Sigmoid colon (tissue), 7 donors: ENCODE measurements around the gene ERG28. TPM values are rescaled to one million over a fixed set of nuclear protein-coding genes. Genes with fewer than 3 reads are reported as not detected.

Experiments
- DNase-seq: peaks from one replicate; pipeline ENCODE4 v3.0.0-alpha.2; 2019
- H3K27ac ChIP-seq, 4 donors: fragments of 200-600 bp; sonication (generic); one replicate each; pipeline ENCODE4 v1.5.1; 2016 to 2019; ENCODE audit warnings: mild to moderate bottlenecking in 1 of 4
- H3K27me3 ChIP-seq, 3 donors: fragments of 200-600 bp; sonication (generic); one replicate each; pipeline ENCODE4 v1.5.1; 2019; ENCODE audit warnings: mild to moderate bottlenecking in 1 of 3
- H3K36me3 ChIP-seq, 4 donors: fragments of 200-600 bp; sonication (generic); one replicate each; pipeline ENCODE4 v1.5.1; 2016 to 2019
- H3K4me1 ChIP-seq, 4 donors: fragments of 200-600 bp; sonication (generic); one replicate each; pipeline ENCODE4 v1.5.1; 2017 to 2019
- H3K4me3 ChIP-seq, 4 donors: fragments of 200-600 bp; sonication (generic); one replicate each; pipeline ENCODE4 v1.5.1; 2017 to 2019; ENCODE audit warnings: mild to moderate bottlenecking in 2 of 4, moderate library complexity in 1 of 4
- H3K9me3 ChIP-seq, 4 donors: fragments of 200-600 bp in 3 of 4; sonication (generic) in 3 of 4; one replicate each; pipeline versions ENCODE4 v1.5.1 to v1.6.1; 2013 to 2019
- CTCF ChIP-seq, 4 experiments: fragments of 450-650 bp in 3 of 4; fragments of 200-600 bp in 1 of 4; IDR thresholded peaks; one replicate each; pipeline ENCODE4 v1.5.1; 2016 to 2019; ENCODE audit warnings: antibody characterized with exemption in 4 of 4, mild to moderate bottlenecking in 3 of 4, moderate library complexity in 2 of 4
- EP300 ChIP-seq, 4 donors: sonication (generic); formaldehyde crosslinking; IDR thresholded peaks; one replicate each; pipeline ENCODE4 v1.6.1; 2017; ENCODE audit warnings: antibody characterized with exemption in 4 of 4
- POLR2A ChIP-seq, 2 donors: fragments of 450-650 bp; IDR thresholded peaks; one replicate each; pipeline ENCODE4 v1.6.1; 2016; ENCODE audit warnings: antibody characterized with exemption in 2 of 2, mild to moderate bottlenecking in 2 of 2, moderate library complexity in 2 of 2
- POLR2AphosphoS5 ChIP-seq, 4 donors: sonication (generic); formaldehyde crosslinking; IDR thresholded peaks; one replicate each; pipeline ENCODE4 v1.6.1; 2017; ENCODE audit warnings: antibody characterized with exemption in 4 of 4
- WGBS, 2 donors: extraction: QIAGEN DNeasy Blood & Tissue Kit; methylation state at CpG; one replicate each; pipeline ENCODE4 v1.1.7; 2013; 5-methylcytosine and 5-hydroxymethylcytosine counted together
- intact Hi-C: fragments of 100-400 bp; cut with DNase I; formaldehyde crosslinking; loops from one replicate; pipeline ENCODE4 v1.15.1; 2023
- polyA plus RNA-seq, 3 donors: library from polyadenylated mRNA; stranded (reverse); fragments of 200-250 nt; gene quantifications; one replicate each; pipeline ENCODE4 v1.2.3, GENCODE V29; 2013
- total RNA-seq, 4 donors: library from RNA; depleted of rRNA; stranded (reverse); fragments of >200 nt; gene quantifications; one replicate each; pipeline ENCODE4 v1.1.0, GENCODE V29; 2016
- donor health status: healthy with polysubstance abuse.
- donor health status: Bipolar disorder and iron deficiency.
- donor health status: healthy.

ERG28 gene
- total and polyA plus RNA-seq, 7 donors, result 5.0 to 25.3 (median 8.9) TPM

- Histone ChIP-seq H3K27me3 (no peaks in the 10 kb centered on the region), H3K4me3 (no peak overlapping the region), H3K36me3 (peaks cover 0 to 49% (median 0%) of the 10 kb centered on the region in 4 donors), H3K4me1 (peaks cover 0 to 4% (median 3%) of the 10 kb centered on the region in 4 donors), H3K27ac (no peak overlapping the region), H3K9me3 (no peaks in the 10 kb centered on the region)
- DNase-seq, result no peak
- intact Hi-C loops, result no loop called here
- TF ChIP-seq EP300 (IDR thresholded peaks at IDR 0.05) (no peak), POLR2AphosphoS5 (IDR thresholded peaks at IDR 0.05) (no peak), POLR2A (IDR thresholded peaks at IDR 0.05) (no peak), CTCF (IDR thresholded peaks at IDR 0.05) (no peak)
- WGBS, 2 donors, result 80 to 92% methylated on average over 2 of the region's 2 CpGs
These were observed 6.6 kb upstream of the ERG28 start for GRCh38 chr14:75667099-75667765.

GRCh38 chr14:75662966-75663365, 2.3 kb upstream of the ERG28 start:
- Histone ChIP-seq H3K27me3 (no peaks in the 10 kb centered on the region), H3K4me3 (no peak overlapping the region), H3K27ac (no peak overlapping the region), H3K4me1 (peaks cover 0 to 22% (median 19%) of the 10 kb centered on the region in 4 donors), H3K9me3 (no peaks in the 10 kb centered on the region), H3K36me3 (peaks cover 0 to 16% (median 0%) of the 10 kb centered on the region in 4 donors)
- DNase-seq, result no peak
- 81 to 91% methylated on average over 3 of the region's 3 CpGs for WGBS, 2 donors
- intact Hi-C loops, result no loop called here
- TF ChIP-seq POLR2AphosphoS5 (IDR thresholded peaks at IDR 0.05), result no peak

GRCh38 chr14:75661499-75661814, 781 bp upstream of the ERG28 start:
- Histone ChIP-seq H3K27me3 (no peaks in the 10 kb centered on the region), H3K4me1 (peaks cover 0 to 22% (median 19%) of the 10 kb centered on the region in 4 donors), H3K27ac (peak overlapping the region; percentile 88 to 92 (median 90)), H3K9me3 (no peaks in the 10 kb centered on the region), H3K36me3 (peaks cover 0 to 25% (median under 1%) of the 10 kb centered on the region in 4 donors), H3K4me3 (peak overlapping the region; percentile 82 to 96 (median 90))
- TF ChIP-seq POLR2A (IDR thresholded peaks at IDR 0.05) (no peak), EP300 (IDR thresholded peaks at IDR 0.05) (no peak), POLR2AphosphoS5 (IDR thresholded peaks at IDR 0.05) (no peak), CTCF (IDR thresholded peaks at IDR 0.05) (no peak)
- no peak for DNase-seq
- 0 to 1% methylated on average over 18 of the region's 18 CpGs for WGBS, 2 donors
- intact Hi-C loops, result no loop called here

- peaks cover 0 to 31% (median 2%) of the 10 kb centered on the region in 4 donors for H3K36me3 ChIP-seq
- no peak for DNase-seq
These were observed 442 bp downstream of the ERG28 start for GRCh38 chr14:75660238-75660629.

More at GRCh38 chr14:75660238-75660629, 442 bp downstream of the ERG28 start:
- TF ChIP-seq CTCF (IDR thresholded peaks at IDR 0.05), result no peak
- no peak for TF ChIP-seq EP300 (IDR thresholded peaks at IDR 0.05)
- TF ChIP-seq POLR2A (IDR thresholded peaks at IDR 0.05), result no peak
- TF ChIP-seq POLR2AphosphoS5 (IDR thresholded peaks at IDR 0.05), result no peak
- Histone ChIP-seq H3K27me3 (no peaks in the 10 kb centered on the region), H3K9me3 (no peaks in the 10 kb centered on the region), H3K4me3 (peak overlapping the region; percentile 82 to 96 (median 90)), H3K4me1 (peaks cover 0 to 22% (median 19%) of the 10 kb centered on the region in 4 donors), H3K27ac (peak overlapping the region; percentile 88 to 92 (median 90))
- whole genome bisulfite sequencing, 2 donors, result 7 to 19% methylated on average over 4 of the region's 4 CpGs
- intact Hi-C loops, result no loop called here
